NCI-H128 (cell line): ENCODE results near the gene TSR2.
A peak's percentile ranks its signal among the peaks of the same experiment; 100 is the strongest.

Experiments used
- DNase-seq: peaks from one replicate; lab custom pipeline; 2025; ENCODE audit not compliant: unreplicated experiment; lab: John Stamatoyannopoulos, UW

TSR2 gene, protein sequence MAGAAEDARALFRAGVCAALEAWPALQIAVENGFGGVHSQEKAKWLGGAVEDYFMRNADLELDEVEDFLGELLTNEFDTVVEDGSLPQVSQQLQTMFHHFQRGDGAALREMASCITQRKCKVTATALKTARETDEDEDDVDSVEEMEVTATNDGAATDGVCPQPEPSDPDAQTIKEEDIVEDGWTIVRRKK

DNA sequence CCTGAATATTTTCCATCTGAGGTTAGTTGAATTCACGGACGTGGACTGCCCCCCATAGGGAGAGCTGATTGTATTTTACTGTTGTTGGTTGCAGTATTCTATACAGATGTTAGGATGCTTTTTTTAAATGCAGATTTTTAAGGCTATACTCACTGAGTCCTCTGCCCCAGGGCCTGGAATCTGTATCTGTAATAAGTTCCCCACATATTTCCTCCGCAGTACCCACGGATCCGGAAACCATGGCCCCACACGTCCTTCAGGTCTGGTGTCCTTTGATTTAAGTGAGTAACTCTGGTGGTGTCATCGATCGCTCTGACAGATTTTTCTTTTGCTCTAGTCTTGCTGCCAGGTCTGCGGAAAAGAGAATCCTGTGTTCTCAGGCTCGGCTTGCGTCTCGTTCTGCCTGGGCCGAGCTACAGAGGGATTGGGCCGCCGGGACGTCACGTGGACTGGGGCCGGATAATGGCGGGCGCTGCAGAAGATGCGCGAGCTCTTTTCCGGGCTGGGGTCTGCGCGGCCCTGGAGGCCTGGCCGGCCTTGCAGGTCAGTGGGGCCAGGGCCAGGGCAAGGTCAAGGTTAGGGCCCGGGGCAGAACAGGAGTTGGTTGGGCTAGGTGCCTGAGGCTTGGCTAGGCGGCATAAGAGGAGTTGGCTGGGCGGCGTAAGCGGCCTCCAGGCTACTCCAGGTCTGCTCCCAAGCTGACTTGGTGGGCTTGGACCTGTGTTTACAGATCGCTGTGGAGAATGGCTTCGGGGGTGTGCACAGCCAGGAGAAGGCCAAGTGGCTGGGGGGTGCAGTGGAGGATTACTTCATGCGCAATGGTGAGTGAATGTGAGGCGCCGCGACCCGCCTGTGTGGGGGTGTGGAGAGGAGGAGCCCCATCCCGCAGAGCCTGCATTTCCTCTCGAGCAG, at the start of gene TSR2:
Gene TSR2 (plus strand): TSS at position 445 of the 912 bp plus-strand sequence. CDS start 18 bp downstream, at position 463.
- peak; percentile 75 for DNase-seq

DNA sequence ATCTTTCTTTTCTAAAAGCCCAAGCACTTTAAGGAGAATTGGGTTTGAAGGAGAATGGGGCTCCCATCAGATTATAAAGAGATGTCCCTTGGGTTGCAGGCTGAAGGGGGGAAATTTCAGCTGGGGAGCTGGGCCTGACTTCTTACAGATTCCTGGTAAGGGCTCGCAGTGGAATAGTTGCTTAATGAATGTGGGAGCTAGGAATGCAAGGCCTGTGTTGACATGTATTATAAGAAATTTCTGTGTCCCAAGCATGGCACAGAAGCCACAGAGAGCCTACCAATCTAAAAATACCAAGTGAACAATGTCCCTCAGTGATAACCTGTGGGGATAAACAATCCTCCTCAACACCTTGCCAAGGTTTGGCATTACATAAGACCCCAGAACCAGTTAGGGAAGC, 43.1 kb upstream of the TSR2 start:
- DNase-seq: no peak

DNA sequence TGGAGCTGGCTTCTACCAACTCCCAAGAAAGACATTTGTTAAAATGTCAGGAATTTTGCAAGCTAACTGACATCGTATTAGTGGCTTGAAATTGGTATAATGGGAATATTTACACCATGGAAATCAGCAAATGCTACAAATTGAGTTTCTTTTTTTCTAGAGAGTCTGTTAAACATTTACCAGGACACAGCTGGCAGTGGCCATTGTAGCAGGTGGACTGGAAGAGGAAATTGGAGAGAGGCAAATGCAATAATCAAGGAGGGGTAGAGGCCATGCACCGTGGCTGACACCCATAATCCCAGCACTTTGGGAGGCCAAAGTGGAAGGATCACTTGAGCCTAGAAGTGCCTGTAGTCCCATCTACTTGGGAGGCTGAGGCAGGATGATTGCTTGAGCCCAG, 32.9 kb upstream of the TSR2 start:
- DNase-seq: no peak

DNA sequence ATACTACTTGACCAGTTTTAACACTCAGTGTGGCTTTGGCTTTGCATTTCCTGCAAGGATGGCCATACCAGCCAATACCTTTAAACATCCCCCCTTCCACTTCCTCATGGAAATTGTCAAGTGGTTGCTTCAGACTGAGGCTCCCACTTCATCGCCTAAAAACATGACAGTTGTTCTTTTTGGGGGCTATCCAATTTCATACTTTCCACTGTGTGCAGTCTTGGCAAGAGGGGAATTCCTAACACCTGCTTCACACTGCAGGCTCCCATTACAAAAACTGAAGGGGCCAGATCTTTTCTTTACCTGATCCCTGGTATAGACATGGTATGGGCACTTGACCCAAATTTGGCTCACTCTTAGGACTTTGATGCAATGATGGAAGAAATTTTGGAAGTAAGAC, 28.5 kb upstream of the TSR2 start:
- DNase-seq: no peak

DNA sequence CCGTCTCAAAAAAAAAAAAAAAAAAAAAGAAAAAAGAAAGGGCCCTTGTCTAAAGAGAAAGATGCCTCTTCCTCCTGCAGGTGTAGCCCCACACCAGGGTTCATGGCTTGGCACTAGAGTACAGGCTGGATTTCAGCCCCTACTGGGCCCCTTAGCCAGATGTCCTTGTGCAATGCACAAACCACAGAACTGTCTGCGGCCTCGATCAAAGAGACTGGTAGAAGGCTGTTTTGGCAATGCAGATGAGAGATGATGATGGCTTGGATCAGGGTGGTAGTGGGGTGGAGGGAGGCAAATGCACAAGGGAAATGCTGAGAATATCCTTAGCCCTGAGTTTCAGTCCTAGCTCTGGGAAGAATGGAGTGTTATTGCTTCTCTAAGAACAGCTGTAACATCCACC, 26.5 kb upstream of the TSR2 start:
- DNase-seq: no peak

DNA sequence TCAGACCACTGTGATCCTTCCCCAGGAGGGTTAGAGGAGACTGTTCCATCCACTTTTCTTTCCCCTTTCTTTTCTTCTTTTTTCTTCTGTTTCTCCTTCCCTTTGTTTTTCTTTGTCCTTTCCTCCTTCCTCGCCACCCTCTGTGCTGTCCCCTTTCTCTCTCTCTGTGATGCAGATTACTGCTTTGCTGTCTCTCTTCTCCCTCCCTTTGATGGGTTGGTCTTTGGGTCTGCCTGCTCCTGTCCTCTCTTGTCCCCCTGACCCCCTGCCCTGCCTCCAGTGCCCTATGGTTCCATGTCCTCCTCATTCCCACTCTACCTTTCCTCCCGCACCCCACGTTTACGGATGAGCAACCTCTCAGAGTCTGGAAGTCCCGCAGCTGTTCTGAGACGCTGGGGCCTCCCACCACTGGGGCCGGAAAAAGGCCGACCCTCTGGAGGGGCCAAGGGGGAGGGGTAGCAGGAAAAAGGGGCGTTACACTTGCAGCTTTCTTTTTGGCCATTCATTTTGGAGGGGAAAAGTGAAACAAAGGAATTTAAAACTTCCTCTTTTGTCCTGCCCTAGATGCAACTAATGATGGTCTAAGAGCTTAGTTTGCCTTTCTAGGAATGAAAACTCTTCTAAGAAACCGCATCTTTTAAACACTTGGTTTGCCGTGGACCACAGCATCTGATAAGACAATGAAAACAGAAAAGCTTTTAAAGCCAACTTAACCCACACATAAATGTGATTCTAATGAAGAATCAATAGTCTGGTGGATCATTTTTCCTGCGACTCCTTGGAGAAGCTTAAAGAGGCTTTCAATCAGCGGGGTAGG, 24.5 kb upstream of the TSR2 start:
- DNase-seq: no peak

DNA sequence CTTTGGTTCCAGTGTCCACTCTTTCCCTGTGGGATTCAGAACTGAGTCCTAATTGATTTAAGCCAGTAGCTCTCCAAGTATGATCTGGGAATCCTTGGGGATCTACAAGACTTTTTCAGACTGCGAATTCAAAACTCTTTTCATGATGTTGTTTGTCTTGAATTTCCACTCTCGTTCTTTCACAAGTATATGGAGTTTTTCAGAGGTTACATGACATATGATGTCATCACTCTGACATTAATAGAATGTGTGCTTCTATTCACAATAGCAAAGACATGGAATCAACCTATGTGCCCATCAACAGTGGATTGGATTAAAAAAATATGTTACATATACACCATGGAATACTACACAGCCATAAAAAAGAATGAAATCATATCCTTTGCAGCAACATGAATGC, 23.2 kb upstream of the TSR2 start:
- DNase-seq: no peak

DNA sequence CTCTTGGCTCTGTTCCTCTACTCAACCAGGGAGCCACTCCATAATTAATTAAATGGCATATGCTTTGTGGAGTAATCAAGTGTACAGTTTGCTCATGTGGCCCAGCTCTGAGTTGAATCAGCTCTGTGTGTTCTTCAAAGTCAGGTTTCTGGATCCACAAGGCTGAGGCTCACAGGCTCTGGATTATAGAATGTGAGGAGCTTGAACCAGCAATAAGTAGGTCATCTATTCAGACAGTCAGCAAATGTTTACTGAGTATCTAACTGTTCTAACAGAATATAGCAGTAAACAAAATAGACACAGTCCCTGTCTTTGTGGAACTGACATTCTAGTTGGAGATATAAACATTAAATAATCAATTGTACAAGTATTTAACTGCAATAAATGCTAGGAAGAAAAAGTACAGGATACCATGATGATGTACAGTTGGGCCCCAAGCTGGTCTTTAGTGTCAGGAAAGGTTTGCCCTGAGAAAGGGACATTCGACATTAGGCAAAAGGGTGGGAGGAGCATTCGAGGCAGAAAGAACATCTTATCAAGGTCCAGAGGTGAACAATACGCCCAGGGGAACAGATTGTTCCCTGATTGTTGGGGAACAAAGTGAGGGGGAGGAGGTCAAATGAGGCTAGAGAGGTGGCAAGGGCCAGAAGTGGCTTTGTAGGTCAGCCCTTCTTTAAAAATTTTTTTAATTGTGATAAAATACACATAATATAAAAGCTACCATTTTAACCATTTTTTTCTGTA, 20.5 kb upstream of the TSR2 start:
- DNase-seq: no peak

DNA sequence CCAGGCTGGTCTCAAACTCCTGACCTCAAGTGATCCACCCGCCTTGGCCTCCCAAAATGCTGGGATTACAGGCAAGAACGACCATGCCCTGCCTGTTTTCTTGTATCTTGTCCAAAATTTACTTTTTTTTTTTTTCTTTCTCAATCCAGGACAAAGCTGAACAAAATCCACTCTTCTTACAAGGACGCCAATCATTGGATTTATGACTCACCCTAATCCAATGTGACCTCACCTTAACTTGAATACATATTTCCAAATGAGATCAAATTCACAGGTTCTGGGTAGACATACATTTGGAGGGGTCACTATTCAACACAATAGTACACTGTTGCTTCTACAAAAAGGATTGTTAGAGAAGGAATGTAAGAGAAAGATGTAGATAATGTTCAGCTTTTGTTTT, 18.0 kb upstream of the TSR2 start:
- DNase-seq: no peak

DNA sequence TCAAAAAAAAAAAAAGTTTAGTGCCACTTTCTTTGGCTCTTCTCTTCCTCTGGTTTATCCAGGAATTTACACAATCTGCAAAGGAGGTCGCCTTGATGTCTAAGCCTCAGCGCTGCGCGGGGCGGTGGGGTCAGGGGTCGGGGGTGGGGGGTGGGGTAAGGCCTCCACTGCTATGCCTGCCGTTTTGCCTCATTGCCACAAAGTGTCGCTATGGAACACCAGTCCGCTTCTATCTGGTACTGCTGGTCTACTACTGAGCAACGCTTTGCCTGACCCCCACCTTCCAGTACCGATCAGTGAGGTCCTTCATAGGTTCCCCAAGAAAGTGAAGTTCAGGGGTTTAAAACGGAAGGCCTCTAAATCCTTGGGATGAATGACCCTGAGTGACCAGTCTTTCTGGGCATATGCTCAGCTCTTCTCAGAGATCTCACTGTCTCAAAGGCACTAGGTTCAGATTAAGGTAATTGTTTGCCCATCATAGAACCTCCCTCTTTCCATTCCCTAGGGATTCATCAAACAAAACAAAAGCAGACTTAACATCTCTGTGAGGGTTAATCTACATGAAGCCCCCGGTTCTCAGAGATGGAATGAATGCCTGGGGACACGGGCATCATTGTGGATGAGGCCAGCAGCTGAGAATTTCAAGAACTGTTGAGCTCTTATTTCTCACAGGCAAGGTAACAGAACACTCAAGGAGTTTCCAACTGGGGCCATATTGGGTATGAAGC, 16.9 kb upstream of the TSR2 start:
- no peak for DNase-seq

DNA sequence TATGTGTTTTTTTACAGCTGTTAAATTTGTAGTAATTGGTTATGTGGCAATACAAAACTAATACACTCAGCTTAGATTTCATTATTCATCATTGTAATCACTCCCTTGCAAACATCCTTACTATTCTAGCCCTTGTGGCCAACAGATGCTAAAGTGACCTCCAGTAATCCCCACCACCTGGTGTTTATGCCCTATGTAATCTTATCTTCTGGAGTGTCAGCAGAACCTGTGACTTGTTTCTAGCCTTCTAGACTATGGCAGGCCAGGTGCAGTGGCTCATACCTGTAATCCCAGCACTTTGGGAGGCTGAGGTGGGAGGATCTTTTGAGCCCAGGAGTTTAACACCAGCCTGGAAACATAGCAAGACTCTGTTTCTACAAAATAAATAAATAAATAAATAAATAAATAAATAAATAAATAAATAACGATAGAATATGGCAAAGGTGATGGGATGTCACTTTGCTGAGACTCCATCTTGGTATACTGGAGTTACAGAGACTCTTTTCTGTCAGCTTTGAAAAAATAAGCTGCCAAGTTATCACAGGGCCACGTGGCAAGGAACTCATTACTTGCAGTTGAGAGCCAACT, 12.3 kb upstream of the TSR2 start:
- no peak for DNase-seq

DNA sequence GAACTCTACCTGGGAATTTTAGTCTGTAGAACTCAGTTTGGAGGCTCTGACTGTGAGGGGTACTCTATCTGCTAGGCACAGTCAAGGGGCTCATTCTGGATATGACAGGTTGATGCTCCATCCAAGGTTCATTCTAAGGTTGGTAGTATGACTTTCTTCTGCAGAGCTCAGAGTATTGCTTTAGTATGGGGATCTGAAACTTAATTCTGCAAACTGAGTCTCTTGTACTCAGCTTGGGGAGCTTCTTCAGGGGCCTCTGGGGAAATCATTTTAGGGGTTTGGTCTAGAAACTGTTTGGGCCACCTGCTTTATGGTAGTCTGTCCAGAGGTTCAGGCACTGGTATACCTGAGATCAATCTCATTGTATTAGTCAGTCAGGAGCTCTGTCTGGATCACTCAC, 9.7 kb upstream of the TSR2 start:
- no peak for DNase-seq

DNA sequence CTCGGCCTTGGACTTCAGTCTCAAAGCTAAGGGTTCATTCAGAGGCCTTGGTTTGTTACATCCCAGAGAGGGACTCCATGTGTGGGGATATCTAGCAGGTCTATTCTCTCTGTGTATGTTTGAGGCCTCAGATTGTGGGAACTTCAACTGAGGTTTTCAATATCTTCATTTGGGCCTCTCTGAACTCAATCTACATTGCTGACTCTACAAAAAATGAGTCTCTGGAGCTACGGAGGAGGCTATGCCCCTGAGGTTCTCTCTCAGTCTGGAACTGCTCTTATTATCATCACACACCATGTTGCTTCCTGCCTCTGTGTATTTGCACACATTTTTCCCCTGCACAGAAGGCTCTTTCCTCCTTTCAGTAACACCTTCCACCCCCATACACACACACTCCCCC, 5.1 kb upstream of the TSR2 start:
- DNase-seq: no peak

DNA sequence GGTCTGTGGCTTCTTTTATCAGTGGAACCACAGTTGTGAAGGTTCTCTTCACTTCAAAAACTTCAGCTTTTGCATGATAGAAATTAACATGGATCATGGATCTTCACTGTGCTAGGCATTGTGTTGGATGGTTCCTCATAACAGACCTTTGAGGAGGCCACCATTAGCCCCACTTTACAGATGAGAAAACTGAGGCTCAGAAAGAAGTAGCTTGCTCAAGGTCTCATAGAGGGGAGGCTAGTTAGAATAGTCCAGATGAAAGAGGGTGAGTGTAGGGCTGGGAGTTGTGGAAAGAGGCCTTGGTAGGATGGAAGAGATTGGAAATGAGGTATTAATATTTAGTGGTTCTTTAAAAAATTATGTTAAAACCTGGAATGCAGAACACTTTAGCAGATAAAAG, 2.6 kb downstream of the TSR2 start:
- DNase-seq: no peak

DNA sequence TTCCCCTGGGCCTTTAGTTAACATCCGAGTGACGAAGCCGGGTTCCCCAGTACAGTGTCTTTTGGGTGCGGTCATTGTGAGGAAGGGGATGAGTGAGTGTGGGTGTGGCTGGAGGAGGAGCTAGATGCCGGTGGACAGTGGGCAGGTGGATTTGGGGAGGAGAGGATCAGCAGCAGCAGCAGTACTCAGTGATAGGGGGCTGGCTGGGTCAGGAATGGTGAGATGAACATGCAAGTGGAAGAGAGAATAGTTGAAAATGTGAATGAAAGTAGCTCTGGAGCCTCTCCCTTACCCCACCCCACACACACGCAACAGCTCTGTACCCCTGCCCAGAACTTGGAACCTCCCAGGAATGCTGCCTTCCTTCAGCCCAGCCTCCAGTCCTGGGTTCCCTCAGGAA, 4.5 kb downstream of the TSR2 start:
- DNase-seq: no peak

DNA sequence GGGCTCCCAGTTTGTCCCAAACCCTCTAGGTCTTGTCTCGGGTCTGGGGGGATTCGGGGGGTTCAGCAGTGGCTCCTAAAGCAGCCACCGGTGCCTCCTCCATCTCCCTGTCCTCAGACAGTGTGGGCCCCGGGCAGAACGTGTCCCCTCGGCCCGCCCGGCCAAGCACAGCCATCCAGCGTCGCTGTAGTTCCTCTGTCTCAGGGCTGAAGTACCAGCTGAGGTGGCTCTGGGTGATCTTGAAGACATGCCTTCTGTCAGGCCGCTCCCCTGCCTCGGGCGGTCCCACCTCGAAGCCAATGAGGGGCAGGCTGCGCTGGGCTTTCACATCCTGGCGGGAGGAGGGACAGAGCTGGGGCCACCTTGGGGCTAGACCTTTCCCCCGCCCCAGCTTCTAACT, 5.9 kb downstream of the TSR2 start:
- no peak for DNase-seq

DNA sequence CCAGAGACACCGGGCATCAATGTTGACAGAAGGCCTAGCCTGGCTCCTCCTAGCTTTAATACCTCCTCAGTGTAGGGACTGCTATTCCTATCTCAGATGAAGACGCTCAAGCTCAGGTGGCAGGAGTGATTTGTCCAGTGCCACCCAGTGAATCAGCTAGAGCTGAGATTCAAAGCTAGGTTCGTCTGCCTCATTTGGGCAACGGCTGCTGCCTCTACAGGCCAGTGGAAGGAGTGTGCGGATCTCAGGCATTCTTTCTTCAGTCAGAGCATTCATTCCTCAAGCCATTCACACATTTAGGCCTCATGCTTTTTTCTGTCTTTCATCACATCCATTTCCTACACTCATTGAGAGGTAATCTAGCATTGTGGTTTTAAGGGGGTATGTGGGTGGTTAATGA, 7.3 kb downstream of the TSR2 start:
- no peak for DNase-seq

DNA sequence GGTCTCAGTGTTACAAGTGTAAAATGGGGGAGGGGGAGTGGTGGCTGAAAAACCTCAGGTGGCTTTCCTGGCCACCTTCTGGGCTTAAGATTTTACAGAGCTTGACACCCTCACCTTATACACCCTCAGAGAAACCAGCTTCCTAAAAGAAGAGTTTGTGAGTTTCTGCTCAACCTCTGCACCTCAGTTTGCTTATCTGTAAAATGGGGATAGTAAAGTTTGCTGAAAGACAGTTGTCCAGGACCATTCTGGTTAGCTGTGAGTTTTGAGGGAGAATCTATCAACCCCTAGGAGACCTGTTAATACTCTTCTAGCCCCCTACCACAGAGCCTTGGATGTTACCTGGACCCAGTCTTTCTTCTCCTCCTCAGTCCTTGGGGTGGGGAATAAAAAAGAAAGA, 9.7 kb downstream of the TSR2 start:
- no peak for DNase-seq

DNA sequence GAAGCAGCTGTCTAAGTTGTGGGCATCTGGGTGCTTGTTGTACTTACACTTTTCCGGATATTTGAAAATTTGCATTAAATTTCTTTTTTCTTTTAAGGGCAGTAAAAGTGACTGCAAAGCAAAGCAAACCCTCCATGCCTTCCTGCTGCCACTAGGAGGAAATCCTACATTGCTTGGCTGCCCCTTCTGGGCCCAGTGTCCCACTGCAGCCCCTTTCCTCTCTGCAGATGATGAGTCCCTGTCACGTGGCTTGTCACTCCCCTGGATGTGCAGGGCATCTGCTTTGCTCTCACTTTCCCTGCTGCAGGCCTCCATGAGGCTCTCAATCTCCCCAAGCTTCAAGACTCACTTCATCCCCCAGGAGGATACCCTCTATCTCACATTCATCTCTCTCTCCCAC, 12.7 kb downstream of the TSR2 start:
- no peak for DNase-seq
